Osteoblast (primary cell): ENCODE data around the gene SLC39A7. TPM values are rescaled to one million over a fixed set of nuclear protein-coding genes. Genes with fewer than 3 reads are reported as not detected.

ENCODE experiments used
- DNase-seq: peaks from one replicate; pipeline ENCODE4 v3.0.0; 2011; ENCODE audit warnings: low spot score, mixed read lengths; ENCODE audit not compliant: insufficient read length; ENCODE audit errors: missing footprints
- H2AFZ ChIP-seq: 2 replicates; pipeline ENCODE4 v1.6.0; 2011; ENCODE audit warnings: mild to moderate bottlenecking, low read length
- H3K27ac ChIP-seq: 2 replicates; pipeline ENCODE4 v1.5.1; 2011; ENCODE audit warnings: mild to moderate bottlenecking, low read depth, low read length, moderate library complexity
- H3K27me3 ChIP-seq: 2 replicates; pipeline ENCODE4 v1.6.0; 2012; ENCODE audit warnings: mild to moderate bottlenecking, control low read depth, inconsistent platforms, low read length, moderate library complexity; ENCODE audit not compliant: insufficient read depth
- H3K36me3 ChIP-seq: 2 replicates; pipeline ENCODE4 v1.5.1; 2011; ENCODE audit warnings: mild to moderate bottlenecking, low read length, control low read depth, moderate library complexity; ENCODE audit not compliant: insufficient read depth
- H3K4me1 ChIP-seq: 2 replicates; pipeline ENCODE4 v1.5.1; 2011; ENCODE audit warnings: mild to moderate bottlenecking, low read length, control low read depth, moderate library complexity; ENCODE audit not compliant: insufficient read depth
- H3K4me2 ChIP-seq: 2 replicates; pipeline ENCODE4 v1.6.0; 2011; ENCODE audit warnings: mild to moderate bottlenecking, low read length; ENCODE audit not compliant: insufficient read depth
- H3K4me3 ChIP-seq: fragments of 200-600 bp; sonication (generic); 3 replicates; pipeline ENCODE4 v1.5.1; 2012; ENCODE audit warnings: mild to moderate bottlenecking, low read length, inconsistent platforms; ENCODE audit not compliant: insufficient read depth
- H3K79me2 ChIP-seq: 2 replicates; pipeline ENCODE4 v1.6.0; 2012; ENCODE audit warnings: mild to moderate bottlenecking, low read length, control low read depth, inconsistent platforms; ENCODE audit not compliant: insufficient read depth
- H3K9me3 ChIP-seq: 2 replicates; pipeline ENCODE4 v1.5.1; 2011; ENCODE audit warnings: low read depth, low read length, control low read depth
- H4K20me1 ChIP-seq: 2 replicates; pipeline ENCODE4 v1.6.0; 2012; ENCODE audit warnings: mild to moderate bottlenecking, low read length, control low read depth; ENCODE audit not compliant: insufficient read depth
- CTCF ChIP-seq: IDR thresholded peaks from 2 replicates; pipeline ENCODE4 v1.5.1; 2011; ENCODE audit warnings: mild to moderate bottlenecking, low read depth, low read length, moderate library complexity; ENCODE audit errors: extremely low read depth
- total RNA-seq: library from RNA; depleted of rRNA; stranded (reverse); fragments of >200 nt; gene quantifications from 2 replicates; pipeline ENCODE4 v1.2.3, GENCODE V29; 2012

Gene SLC39A7
- total RNA-seq, 1 donor, result 108 TPM

GRCh38 chr6:33206864-33207551 lies 6.3 kb downstream of the SLC39A7 start:
- peak overlapping the region; percentile 97 for H3K4me2 ChIP-seq
- no peaks in the 10 kb centered on the region for H3K9me3 ChIP-seq
- peak; percentile 97 for DNase-seq
- no peak overlapping the region for H2AFZ ChIP-seq
- TF ChIP-seq CTCF, result no peak
- peaks cover 51% of the 10 kb centered on the region for H3K4me1 ChIP-seq
- peak overlapping the region; percentile 90 for H3K4me3 ChIP-seq
- H3K27me3 ChIP-seq, result no peaks in the 10 kb centered on the region
- peaks cover 32% of the 10 kb centered on the region for H3K79me2 ChIP-seq
- H3K36me3 ChIP-seq, result peaks cover 36% of the 10 kb centered on the region
- H3K27ac ChIP-seq, result peak overlapping the region; percentile 95
- peaks cover 22% of the 10 kb centered on the region for H4K20me1 ChIP-seq

GRCh38 chr6:33207552-33208090 lies 7.0 kb downstream of the SLC39A7 start:
- Histone ChIP-seq H3K36me3 (peaks cover 30% of the 10 kb centered on the region), H3K27ac (peak overlapping the region; percentile 95), H3K4me2 (peak overlapping the region; percentile 97), H3K4me1 (peaks cover 44% of the 10 kb centered on the region), H3K9me3 (no peaks in the 10 kb centered on the region), H4K20me1 (peaks cover 15% of the 10 kb centered on the region), H3K79me2 (peaks cover 26% of the 10 kb centered on the region), H3K27me3 (no peaks in the 10 kb centered on the region), H2AFZ (peak overlapping the region; percentile 66), H3K4me3 (peak overlapping the region; percentile 90)
- no peak for TF ChIP-seq CTCF
- DNase-seq, result peak; percentile 95

GRCh38 chr6:33208091-33208967 lies 7.7 kb downstream of the SLC39A7 start, which contains the start of gene RING1:
Gene RING1 (plus strand): TSS chr6:33208500. CDS start chr6:33208823, 323 bp downstream.
- H3K4me3 ChIP-seq, result peak within 1 kb of the TSS; percentile 90
- H3K79me2 ChIP-seq, result peaks cover 19% of the 10 kb centered on the region
- peaks cover 23% of the 10 kb centered on the region for H3K36me3 ChIP-seq
- no peaks in the 10 kb centered on the region for H3K27me3 ChIP-seq
- TF ChIP-seq CTCF, result no peak
- peaks cover 8% of the 10 kb centered on the region for H4K20me1 ChIP-seq
- peaks cover 38% of the 10 kb centered on the region for H3K4me1 ChIP-seq
- H3K27ac ChIP-seq, result peak within 1 kb of the TSS; percentile 95
- H3K4me2 ChIP-seq, result peak within 1 kb of the TSS; percentile 97
- H2AFZ ChIP-seq, result peak within 1 kb of the TSS; percentile 66
- H3K9me3 ChIP-seq, result no peaks in the 10 kb centered on the region
- DNase-seq, result peak; percentile 100

- Histone ChIP-seq H3K4me2 (no peak overlapping the region), H4K20me1 (no peaks in the 10 kb centered on the region), H3K9me3 (no peaks in the 10 kb centered on the region), H3K27ac (no peak overlapping the region), H3K4me1 (peaks cover 32% of the 10 kb centered on the region), H3K27me3 (no peaks in the 10 kb centered on the region), H3K79me2 (peaks cover 10% of the 10 kb centered on the region), H3K4me3 (no peak overlapping the region), H3K36me3 (peaks cover 13% of the 10 kb centered on the region), H2AFZ (no peak overlapping the region)
- no peak for TF ChIP-seq CTCF
- peak; percentile 73 for DNase-seq
Observed at GRCh38 chr6:33209856-33210255, 9.2 kb downstream of the SLC39A7 start.
